ENCODE measurements around the gene CHIT1.
A peak's percentile ranks its signal among the peaks of the same experiment; 100 is the strongest.
"Not testable (repeated sequence)": the region's sequence is repeated elsewhere in the genome, so short reads cannot be mapped to it uniquely, and the experiment has no call there.

Gene CHIT1

DNA sequence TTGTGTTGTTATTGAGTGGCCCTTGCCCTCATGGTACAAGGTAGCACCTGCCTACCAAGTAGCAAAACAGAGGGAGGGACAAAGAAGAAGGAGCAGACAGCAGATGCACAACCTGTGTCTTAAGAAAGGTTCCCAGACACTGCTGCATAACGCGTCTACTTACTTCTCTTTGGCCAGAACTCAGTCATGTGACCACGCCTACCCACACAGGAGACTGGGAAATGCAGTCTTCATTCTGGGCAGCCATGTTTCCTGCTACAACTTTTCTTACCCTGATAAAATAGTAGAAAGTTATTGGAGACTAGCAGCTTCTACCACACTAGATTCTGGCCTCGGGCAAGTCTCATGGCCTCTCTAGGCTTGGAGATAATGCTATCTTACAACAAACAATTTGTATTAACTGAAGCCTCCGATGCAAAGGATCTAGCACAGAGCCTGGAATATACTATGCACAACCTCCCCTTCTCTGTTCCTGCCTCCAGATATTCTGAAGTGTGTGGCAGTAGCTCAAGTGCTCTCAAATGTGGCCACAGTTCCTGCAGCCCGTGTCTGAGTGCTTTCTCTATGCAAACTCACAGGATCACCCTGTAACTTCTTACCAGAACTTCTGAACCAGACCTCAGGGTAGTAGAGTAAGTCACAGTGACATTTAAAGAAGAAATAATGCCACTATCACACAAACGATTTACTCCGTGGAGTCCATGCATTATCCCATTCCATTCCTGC, 41.7 kb upstream of the CHIT1 start:
- peak; percentile 50 to 68 for DNase-seq
- TF ChIP-seq POLR2A (IDR thresholded peaks at IDR 0.05; ENCODE audit: low read length), result no peak
- no peak for TF ChIP-seq GATA1 (IDR thresholded peaks at IDR 0.05; ENCODE audit: low read depth, low read length)

DNA sequence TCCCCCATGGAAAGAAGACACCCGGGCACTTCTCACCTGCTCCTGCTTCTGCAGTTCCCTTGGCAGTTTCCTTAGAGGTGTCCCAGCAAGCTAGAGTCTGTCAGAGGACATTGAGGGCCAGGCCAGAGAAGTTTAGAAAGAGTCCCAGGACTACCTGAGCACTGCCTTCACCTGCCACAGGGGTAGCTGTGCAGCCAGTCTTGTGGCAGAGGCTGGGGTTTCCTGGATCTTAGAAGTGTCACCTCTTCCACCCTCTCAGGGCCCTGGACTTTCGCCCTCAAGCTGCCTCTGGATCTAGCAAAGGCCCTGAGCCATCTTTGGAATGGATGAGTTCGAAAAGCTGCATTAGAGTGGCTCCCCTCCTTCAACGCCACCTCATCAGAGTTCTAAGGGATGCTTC, 41.0 kb upstream of the CHIT1 start:
- no peak for DNase-seq
- no peak for TF ChIP-seq GATA1 (IDR thresholded peaks at IDR 0.05; ENCODE audit: low read depth, low read length)
- TF ChIP-seq POLR2A (IDR thresholded peaks at IDR 0.05; ENCODE audit: low read length), result no peak

DNA sequence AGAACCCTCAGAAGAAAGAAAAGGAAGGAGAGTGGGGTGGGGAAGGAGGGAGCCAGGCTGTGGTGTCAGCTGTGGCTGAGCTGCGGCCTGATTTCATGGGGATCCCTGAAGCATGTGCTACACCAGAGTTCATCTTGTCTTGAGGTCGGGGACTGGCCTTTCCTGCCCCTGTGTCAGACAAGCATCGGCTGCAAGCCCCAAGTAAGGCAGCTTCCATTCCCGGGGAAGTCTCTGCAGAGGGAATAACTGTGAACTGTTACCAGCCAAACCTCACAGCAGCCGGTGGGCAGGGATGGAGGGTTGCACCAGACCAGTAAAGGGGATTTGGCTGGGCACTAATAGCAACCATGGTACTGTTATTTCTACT, 40.2 kb upstream of the CHIT1 start:
- no peak for DNase-seq
- no peak for TF ChIP-seq POLR2A (IDR thresholded peaks at IDR 0.05; ENCODE audit: low read length)
- no peak for TF ChIP-seq GATA1 (IDR thresholded peaks at IDR 0.05; ENCODE audit: low read depth, low read length)

DNA sequence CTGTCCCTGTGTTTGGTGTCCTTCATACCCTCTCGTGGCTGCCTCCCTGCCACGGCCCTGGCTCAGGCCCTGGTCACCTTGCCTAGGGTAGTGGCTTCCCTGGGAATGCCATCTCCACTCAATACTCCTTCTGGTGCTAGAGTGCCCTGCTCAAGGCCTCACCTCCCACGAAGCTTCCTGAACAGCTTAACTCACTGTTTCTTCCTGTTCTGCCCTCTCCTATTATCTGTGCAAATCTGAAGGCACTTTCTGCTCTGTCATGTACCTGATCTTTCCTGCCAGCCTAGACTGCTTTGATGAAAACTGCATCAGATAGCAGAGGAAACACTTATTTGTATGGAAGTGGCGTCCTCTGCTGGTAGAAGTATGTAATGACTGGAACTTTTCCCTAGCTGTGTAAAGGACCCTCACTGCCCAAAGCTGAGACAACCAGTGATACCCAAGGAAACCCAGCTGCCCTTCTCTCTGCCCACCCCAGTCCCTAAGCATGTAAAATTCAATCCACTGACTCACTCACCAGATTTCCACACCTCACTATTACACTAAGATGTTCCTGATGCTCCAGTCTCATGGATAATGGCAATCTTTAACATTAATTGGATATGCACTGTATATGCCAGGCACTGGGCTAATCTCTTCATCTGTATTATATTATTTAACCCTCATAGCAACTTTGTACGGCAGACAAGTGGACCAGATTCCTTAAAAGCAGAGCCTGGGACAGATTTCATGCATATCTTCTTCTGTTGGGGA, 39.6 kb upstream of the CHIT1 start:
- DNase-seq, result peak; percentile 78 to 88
- TF ChIP-seq GATA1 (IDR thresholded peaks at IDR 0.05; ENCODE audit: low read depth, low read length) (no peak), POLR2A (IDR thresholded peaks at IDR 0.05; ENCODE audit: low read length) (no peak)

DNA sequence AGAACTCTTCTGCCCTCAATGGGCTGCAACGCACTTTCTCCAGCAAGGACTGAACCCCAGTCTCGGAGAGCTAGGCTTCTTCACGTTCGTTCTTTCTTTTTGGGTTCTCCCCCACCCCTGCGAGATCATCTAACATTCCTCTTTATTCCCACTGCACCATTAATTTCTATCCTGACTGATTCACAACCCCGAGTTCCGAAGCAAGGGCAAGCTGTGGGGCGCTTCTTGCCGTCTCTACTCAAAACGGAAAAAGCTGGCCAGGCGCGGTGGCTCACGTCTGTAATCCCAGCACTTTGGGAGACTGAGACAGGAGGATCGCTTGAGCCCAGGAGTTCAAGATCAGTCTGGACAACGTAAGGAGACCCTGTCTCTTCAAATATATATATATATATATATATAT, 38.4 kb upstream of the CHIT1 start:
- DNase-seq, result no peak
- TF ChIP-seq GATA1 (IDR thresholded peaks at IDR 0.05; ENCODE audit: low read depth, low read length) (no peak), POLR2A (IDR thresholded peaks at IDR 0.05; ENCODE audit: low read length) (no peak)

DNA sequence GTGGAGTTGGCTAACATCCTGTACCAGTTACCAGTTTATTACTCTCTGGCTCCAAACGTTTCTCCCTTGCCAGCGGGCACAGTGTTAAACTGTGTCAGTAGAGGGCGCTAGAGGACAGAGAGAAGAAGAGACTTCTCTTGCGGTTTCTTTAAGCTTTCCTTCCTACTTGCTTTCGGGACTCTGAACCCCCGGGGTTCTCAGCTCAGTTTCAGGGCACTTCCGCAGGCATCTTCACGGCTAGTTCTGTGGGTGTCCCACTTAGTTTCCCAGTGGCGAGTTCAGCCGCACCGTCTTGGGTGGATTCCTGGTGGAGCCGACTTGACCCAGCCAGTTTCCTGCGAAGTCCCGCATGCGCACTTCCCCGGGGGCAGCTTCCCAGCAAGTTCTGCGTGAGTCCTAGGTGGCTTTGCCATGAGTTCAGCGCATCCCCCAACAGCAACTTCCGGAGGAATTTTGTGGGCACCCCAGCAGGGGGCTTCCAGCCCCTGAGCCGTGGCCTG, 37.9 kb upstream of the CHIT1 start:
- no peak for TF ChIP-seq GATA1 (IDR thresholded peaks at IDR 0.05; ENCODE audit: low read depth, low read length)
- no peak for TF ChIP-seq POLR2A (IDR thresholded peaks at IDR 0.05; ENCODE audit: low read length)
- peak; percentile 81 to 91 for DNase-seq

DNA sequence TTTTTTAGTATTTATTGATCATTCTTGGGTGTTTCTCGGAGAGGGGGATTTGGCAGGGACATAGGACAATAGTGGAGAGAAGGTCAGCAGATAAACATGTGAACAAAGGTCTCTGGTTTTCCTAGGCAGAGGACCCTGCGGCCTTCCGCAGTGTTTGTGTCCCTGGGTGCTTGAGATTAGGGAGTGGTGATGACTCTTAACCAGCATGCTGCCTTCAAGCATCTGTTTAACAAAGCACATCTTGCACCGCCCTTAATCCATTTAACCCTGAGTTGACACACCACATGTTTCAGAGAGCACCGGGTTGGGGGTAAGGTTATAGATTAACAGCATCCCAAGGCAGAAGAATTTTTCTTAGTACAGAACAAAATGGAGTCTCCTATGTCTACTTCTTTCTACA, 36.7 kb upstream of the CHIT1 start:
- DNase-seq, result not testable (repeated sequence)

DNA sequence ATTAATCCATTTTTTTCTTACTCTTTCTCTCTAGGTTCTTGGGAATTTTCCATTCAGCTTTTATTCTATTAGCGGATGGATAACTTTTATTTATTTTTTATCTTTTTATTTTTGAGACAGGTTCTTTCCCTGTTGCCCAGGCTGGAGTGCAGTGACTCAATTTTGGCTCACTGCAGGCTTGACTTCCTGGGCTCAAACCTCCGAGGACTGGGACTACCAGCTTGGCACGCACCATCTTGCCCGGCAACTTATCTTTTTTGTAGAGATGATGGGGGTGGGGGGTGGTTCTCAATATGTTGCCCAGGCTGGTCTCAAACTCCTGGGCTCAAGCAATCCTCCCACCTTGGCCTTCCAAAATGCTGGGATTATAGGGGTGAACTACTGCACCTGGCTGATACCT, 36.1 kb upstream of the CHIT1 start:
- no peak for TF ChIP-seq GATA1 (IDR thresholded peaks at IDR 0.05; ENCODE audit: low read depth, low read length)
- no peak for TF ChIP-seq POLR2A (IDR thresholded peaks at IDR 0.05; ENCODE audit: low read length)
- DNase-seq, result no peak

DNA sequence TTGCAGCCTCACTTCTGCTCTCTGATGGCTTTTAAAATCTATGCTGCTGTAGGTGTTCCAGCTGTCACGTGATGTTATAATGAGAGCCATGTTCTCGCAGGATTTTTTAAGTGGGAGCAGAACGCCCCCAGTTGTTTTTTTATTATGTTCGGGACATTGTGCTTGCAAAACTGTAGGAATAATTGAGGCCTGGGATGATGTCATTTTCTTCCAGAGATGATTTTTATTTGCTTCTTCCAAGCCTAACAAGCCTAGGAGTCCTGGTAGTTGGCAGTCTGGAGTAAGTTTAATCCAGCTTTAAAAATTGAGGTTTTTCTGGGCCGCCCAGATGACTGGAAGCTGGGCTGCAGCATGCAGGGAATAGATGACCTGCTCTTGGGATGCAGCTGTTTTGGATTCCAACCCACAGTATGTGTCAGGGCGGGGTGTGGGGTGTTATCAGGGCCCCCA, 34.6 kb upstream of the CHIT1 start:
- DNase-seq, result no peak
- TF ChIP-seq POLR2A (IDR thresholded peaks at IDR 0.05; ENCODE audit: low read length) (no peak), GATA1 (IDR thresholded peaks at IDR 0.05; ENCODE audit: low read depth, low read length) (no peak)

DNA sequence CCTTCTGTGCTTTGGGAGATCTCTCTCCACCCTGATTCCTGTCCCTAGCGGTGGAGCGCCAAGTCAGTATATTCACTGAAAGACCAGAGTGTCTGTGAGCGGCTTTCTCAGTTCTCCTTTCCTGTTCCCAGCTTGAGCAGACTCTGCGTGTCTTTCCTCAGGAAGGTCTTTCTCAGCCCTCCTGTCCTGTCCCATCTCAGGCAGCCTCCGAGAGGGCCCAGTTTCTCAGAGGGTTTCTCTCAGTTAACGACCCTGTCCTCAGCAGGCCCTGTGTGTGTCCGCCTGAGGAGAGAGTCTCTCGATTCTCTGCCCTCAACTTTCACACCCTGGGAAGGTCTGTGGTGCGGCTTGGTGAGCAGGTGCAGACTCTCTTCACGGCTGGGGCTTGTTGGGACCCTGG, 34.0 kb upstream of the CHIT1 start:
- no peak for DNase-seq
- TF ChIP-seq POLR2A (IDR thresholded peaks at IDR 0.05; ENCODE audit: low read length) (no peak), GATA1 (IDR thresholded peaks at IDR 0.05; ENCODE audit: low read depth, low read length) (no peak)

DNA sequence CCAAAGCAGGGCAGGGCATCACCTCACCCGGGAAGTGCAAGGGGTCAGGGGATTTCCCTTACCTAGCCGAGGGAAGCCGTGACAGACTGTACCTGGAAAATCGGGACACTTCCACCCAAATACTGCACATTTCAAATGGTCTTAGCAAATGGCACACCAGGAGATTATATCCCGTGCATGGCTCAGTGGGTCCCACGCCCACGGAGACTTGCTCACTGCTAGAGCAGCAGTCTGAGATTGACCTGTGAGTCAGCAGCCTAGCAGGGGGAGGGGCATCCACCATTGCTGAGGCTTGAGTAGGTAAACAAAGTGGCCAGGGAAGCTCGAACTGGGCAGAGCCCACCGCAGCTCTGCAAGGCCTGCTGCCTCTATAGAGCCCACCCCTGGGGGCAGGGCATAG, 27.2 kb upstream of the CHIT1 start:
- DNase-seq, result not testable (repeated sequence)

DNA sequence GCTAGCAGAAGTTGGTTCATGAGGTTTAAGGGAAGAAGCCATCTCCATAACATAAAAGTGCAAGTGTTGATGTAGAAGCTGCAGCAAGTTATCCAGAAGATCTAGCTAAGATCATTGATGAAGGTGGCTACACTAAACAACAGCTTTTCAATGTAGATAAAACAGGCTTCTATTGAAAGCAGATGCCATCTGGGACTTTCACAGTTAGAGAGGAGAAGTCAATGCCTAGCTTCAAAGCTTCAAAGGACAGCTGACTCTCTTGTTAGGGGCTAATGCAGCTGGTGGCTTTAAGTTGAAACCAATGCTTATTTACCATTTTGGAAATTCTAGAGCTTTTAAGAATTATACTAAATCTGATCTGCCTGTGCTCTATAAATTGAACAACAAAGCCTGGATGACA, 25.3 kb upstream of the CHIT1 start:
- not testable (repeated sequence) for DNase-seq

DNA sequence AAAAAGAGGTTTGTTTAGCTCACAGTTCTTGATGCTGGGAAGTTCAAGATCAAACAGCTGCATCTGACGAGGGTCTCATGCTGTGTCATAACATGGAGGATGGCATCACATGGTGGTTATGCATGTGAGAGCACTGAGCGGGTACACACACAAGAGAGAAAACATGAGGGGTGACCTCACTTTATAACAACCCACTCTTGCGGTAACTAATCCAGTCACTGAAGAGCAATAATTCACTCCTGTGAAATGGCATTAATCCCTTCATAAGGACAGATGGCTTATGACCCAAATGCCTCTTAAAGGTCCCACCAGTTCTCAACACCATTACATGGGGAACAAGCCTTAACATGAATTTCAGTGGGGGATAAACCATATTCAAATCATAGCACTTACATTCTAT, 23.2 kb upstream of the CHIT1 start:
- DNase-seq, result no peak
- TF ChIP-seq GATA1 (IDR thresholded peaks at IDR 0.05; ENCODE audit: low read depth, low read length) (no peak), POLR2A (IDR thresholded peaks at IDR 0.05; ENCODE audit: low read length) (no peak)

DNA sequence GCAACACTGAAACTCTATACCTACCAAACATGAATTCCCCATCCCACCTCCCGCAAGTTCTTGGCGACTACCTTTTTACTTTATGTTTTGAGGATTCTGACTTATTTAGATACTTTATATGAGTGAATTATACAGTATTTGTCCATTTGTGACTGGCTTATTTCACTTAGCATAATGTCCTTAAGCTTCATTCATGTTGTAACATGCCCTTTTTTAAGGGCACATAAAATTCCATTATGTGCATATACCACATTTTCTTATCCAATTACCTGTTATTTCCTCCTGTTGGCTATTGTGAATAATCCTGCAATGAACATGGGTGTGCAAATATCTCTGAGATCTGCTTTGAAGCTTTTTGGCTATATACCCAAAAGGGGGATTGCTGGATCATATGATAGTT, 22.0 kb upstream of the CHIT1 start:
- no peak for DNase-seq
- TF ChIP-seq GATA1 (IDR thresholded peaks at IDR 0.05; ENCODE audit: low read depth, low read length), result no peak
- no peak for TF ChIP-seq POLR2A (IDR thresholded peaks at IDR 0.05; ENCODE audit: low read length)

DNA sequence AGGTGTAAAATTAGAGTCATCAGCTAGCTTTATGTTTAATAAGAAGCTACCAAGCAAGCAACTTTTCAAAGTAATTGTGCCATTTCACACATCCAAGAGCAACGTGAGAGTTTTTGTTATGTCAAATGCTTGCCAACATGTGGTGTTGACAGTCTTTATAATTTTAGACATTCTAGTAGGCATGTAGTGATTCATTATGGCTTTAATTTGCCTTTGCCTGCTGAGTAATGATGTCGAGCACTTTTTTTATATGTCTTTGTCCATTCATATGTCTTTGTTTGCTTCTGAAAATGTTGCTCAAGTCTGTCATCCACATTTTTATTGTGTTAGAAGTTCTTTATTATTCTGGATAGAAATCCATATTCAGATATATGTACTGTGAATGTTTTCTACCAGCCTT, 21.4 kb upstream of the CHIT1 start:
- DNase-seq, result no peak
- TF ChIP-seq POLR2A (IDR thresholded peaks at IDR 0.05; ENCODE audit: low read length) (no peak), GATA1 (IDR thresholded peaks at IDR 0.05; ENCODE audit: low read depth, low read length) (no peak)
